ENCODE data around the gene USP5.

GRCh38 chr12:6828781-6829535, 23.0 kb upstream of the USP5 start:
- TF ChIP-seq CTCF (conservative IDR thresholded peaks at IDR 0.05) (peak; percentile 16), ZFX (IDR thresholded peaks at IDR 0.05) (no peak)

Data from C4-2B (cell line).